Fibroblast of the conjunctiva (primary cell): ENCODE measurements around the gene IGFALS.
A peak's percentile ranks its signal among the peaks of the same experiment; 100 is the strongest.
"Not testable (repeated sequence)": the region's sequence is repeated elsewhere in the genome, so short reads cannot be mapped to it uniquely, and the experiment has no call there.

ENCODE experiments used
- DNase-seq: peaks from one replicate; pipeline ENCODE4 v3.0.0-alpha.2; 2010; ENCODE audit warnings: low read depth

IGFALS gene

DNA sequence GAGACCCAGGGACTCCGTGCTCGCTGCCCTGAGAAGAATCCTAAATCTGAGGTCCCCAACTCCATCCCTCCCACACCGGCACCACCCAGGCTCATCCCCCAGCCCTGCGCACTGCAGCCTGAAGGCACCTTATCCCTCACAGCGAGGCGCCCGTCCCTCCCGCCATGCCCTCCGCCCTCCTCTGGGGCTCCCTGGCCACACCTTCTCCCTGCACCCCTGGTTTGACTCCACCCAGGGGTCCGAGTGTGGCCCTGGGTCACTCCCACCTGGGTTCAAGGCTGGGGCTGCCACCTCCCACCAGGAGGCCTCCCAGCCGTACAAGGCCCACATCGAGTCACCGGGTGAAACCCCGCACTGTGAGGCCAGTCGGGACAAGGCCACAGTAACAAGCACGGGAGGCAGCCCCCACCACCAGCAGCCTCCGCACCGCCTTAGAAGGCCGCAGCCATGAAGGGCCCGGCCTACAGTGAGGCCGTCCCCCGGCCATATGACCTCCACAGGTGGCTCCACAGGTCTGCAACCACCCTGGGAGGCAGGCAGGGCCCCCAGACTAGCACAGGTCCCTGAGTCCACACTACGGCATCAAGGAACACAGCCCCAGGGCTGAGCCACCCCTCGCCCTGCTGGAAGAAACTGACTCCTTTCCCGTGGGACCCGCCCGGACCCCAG lies 24.8 kb upstream of the IGFALS start:
- no peak for DNase-seq

DNA sequence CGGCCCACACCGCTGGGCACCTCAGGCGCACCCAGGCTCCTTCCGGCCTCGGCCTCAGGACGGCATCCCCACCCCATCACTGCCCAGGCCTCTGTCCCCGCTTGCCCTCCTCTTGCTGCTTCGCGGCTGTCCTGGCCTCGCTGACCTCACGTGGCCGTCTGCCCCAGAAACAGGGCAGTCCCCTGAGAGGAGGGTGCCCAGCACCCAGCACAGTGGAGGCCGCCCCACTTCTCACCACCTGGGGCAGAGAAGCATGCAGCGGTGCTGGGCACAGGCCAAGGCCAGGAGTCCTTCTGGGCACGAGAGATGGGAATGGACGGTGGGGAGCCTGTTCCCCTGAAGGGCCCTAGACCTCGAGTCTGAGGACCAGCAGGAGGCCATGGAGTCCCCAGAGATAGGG lies 24.2 kb upstream of the IGFALS start:
- DNase-seq, result no peak

DNA sequence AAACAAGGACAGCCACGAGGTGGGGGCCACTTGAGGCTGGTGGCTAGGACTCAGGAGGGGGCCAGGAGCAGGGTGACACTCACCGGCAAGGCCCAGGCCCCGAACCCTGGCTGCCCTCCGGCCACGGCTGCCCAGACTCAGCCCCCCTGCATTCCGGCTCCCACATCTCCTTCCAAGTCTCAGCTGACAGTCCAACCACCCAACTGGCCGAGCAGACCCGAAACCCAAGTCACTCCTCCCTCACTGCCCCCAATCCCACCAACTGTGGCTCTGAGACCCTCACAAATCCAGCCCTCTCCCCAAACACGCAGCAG lies 23.7 kb upstream of the IGFALS start:
- DNase-seq, result no peak

DNA sequence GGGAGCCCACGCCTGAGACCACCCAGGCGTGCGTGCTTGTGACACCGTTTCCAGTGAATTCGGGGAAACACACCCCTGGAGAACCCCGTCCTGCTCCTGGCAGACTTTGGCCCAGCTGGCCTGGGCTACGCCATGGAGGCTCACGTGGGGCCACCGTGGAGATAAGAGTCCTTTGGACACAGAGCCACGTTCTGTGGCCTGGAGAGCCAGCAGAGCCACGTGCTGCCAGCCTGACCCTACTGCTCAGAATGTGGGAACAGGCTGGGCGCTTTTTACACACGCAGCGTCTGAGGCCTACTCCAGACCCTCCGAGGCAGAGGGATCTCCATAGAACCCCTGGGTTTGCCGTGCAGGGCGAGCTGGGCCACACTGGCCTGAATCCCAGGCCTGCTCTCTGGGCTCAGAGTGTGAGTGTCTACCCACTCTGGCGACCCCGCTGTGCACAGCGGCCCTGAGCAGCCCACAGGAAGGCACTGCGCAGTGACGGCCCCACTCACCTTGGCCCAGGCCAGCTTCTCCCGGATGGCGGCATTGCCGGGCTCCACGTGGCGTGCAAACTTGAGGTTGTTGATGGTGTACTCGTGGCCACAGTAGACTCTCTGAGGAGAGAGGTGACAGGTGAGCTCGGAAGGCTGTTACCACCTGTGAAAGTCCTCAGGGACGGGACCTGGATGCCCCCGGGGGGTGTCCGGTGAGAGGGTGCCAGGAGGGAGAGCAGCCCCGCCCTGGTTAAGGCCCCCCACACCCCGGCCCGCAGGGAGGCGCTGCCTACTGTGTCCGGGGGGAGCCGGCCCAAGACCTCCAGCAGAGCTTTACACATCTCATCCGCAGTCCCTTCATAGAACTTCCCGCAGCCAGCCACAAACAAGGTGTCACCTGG lies 23.1 kb upstream of the IGFALS start:
- DNase-seq, result no peak

DNA sequence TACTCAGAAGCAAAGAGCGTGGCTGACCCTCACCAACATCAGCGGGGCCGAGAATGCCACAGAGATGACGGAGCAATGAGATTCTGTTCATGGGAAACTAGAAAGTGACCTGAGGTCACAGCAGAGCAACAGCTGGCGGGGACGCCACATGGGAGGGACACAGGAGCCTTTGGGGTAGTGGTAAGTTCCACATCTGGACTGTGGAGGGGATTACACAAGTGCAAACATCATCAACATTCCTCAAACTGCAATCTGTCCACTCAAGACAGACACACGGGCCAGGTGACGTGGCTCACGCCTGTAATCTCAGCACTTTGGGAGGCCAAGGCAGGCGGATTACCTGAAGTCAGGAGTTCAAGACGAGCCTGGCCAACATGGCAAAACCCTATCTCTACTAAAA lies 22.0 kb upstream of the IGFALS start:
- no peak for DNase-seq

DNA sequence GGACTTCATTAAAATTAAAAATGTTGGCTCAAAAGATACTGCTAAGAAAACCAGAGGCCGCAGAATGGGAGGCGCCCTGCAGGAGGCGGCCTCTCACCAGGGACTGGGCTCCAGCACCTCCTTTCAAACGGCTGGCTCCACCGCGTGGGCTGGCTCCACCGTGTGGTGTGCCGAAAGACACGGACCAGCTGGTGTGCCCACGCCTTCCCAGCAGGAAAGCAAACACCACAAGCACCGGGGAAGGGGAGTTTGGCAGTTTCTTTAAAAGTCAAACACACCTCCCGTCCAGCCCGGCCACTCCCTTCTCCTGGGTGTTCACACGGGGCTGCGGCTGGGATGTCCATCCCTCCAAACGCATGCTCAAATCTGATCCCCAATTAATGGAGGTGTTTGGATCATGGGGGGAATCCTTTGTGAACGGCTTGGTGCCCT lies 19.2 kb upstream of the IGFALS start:
- DNase-seq, result peak; percentile 43

DNA sequence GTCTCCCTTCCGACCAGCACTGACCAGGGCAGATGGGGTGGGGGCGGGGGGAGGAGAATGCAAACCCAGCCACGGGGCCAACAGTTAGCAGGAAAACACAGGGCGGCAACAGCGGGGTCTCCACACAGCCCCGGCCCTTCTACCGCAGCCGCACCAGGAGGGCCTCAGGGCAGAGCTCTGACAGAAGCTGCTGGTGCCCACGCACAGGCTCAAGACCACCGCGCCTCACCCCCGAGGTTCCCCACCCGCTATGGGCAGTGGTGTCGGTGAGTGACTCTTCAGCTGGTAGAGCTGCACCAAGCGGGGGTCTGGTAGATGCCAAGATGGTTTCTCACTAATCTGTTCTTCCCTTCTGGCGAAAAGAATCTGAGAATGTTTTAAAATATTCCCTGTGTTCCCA lies 17.0 kb upstream of the IGFALS start:
- no peak for DNase-seq

DNA sequence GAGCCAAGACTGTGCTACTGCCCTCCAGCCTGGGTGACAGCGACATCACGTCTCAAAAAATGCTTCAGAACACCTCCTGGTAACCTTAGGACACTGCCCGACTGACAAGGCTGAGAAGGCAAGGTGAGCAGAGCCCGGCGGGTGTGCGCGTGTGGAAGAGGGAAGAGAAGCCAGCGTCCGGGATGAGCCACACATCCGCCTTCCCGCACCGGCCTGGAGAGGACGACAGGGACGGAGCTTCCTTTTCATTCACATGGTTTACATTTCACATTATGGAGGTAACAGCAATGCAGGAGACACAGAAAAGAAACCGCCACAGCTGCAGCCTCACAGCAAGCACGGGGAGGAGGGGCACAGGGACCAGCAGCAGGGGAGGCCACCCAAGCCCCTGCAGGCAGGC lies 16.6 kb upstream of the IGFALS start:
- no peak for DNase-seq

DNA sequence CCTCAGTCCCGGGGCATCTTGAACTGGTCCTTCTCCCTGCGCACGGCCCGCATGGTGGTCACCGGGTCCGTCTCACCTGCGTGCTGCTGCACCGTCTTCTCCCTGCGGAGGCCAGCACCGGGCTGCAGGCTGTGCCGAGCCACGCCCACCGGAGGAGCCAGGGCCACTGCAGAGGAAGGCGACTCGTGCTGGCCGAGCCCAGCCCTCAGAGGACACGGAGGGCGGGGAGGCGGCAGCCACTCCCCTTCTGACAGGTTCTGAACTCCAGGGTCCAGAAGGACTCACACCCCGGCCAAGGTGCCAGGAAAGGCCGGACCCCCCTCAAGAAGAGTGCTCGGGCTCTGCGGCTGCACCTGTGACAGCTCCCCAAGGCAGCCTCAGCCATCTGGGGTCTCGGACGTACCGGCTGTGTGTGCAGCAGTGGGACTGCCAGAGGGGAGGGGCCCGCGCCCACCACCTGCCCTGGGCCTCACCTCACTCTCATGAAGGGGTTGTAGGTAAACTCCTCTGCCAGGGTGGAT lies 15.8 kb upstream of the IGFALS start:
- no peak for DNase-seq

DNA sequence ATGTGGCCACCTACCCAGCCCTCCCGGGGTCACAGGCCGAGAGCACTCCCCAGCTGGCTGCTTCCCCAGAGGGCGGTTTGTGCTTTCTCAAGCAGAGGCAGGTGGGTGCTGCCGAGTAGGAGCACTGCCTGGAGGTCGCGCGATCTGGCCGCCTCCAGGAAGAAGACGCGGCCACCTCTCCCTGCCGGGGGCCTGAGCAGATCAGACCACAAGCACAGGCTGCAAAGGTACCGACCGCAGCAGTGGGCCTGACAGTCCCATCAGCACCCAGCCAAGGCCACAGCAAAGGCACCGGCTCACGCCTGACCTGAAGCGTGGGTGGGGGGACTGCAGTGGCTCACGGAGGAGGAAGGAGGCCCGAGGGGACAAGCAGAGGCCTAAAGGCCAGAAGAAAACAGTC lies 15.2 kb upstream of the IGFALS start:
- DNase-seq, result no peak

DNA sequence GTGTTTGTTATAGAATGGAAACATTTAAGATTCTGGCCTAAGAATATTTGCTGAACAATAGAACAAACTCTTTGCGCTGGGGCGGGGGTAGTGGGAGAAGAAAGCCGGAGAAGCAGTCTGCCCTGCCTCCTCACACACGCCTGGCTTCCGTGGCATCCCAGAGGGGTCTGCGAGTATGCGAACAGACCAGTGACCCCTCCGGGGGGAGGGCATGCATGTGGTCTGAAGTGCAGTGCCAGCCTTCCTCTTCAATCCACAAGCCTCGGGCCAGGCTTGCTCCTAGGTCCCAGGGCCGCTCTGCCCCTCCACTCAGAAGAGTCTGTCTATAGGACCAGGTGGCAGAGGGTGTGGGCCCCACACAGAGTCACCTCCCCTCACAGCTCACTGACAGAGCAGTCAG lies 14.1 kb upstream of the IGFALS start:
- no peak for DNase-seq

DNA sequence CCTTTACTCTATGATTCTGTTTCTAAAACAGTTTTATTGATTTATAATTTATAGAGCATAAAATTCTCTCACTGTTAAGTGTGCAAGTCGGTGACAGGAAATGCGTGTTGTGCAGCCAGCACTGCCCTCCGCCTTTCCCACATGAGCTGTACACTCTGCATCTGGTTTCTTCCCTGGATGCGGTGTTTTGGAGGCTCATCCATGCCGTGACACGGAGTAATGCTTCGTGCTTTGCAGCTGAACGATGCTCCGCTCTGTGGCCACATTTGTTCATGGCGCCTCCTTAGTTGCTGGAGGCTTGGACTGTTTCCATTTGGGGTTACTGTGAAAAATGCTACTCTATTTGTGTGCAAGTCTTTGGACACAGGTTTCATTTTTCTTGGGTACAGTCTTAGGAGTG lies 7.2 kb upstream of the IGFALS start:
- no peak for DNase-seq

DNA sequence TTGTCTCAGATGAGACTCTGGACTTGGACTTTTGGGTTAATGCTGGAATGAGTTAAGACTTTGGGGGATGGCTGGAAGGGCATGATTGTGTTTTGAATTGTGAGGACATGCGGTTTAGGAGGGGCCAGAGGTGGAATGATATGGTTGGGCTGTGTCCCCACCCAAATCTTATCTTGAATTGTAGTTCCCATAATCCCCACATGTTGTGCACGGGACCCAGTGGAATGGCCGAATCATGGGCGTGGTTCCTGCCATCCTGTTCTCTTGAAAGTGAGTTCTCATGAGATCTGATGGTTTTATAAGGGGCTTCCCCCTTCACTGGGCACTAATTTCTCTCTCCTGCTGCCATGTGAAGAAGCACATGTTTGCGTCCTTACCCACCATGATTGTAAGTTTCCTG lies 5.8 kb upstream of the IGFALS start:
- not testable (repeated sequence) for DNase-seq

DNA sequence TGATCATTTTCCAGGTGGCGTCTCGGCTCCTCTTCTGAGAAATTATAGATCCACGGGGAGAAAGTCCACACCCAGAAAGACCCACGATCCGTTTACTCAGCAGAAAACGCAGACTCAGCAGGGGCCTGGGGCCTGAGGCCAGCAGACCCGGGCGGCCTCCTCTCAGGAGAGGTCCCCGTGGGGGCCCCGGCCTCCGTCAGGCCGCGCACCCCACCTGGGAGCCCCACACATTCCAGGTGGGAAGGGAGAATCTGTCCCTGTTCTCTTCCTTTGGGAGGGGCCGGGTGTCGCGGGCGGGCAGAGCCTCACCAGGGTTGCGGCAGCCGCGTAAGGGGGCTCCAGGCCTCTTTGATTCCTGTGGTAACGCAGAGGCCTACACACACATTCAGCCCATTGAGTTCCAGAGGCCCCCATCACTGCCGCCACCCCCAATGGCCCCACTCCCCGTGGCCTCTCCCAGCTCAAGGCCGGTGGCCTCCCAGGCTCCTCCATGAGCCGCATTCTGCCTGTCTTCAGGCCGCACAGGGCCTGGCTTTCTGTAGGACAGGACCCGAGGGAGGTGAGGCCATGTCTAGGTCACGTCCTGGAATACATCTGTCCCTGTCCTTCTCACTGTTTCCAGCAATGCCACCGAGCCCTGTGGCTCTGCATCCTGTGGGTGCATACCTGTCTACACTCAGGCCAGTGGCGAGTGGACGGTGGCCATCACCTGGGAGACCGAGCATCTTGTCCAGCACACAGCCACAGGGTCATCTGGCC lies 1.6 kb upstream of the IGFALS start:
- DNase-seq, result no peak

DNA sequence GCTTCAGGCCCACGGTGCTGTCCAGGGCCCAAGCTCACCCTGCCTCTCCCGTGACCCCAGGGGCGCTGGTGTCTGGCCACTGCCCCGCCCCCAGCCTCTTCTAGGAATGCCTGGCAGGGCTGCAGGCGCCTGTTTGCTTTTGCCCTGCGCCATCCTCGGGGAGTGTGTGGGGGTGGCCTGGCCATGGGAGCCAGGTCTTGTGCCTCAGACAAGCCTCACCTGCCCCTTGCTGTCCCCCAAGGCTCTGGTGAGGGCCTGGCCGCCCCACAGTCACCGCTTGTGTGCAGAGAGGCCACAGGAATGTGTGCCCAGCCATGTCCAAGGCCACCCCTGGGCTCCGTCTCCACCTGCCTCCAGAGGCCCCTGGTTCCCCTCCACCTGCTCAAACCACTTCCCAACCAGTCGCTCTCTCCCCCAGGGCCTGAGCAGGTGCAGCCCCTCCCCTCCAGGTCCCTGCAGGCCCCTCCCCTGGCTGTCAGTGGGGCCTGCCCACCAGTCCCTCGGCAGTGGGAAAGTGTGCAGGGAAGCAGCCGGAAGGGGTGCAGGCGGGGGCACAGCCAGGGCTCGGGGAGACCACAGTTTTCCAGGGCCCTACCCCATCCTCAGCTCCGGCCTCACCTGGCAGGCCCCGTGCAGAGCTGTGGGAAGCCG lies 841 bp upstream of the IGFALS start:
- no peak for DNase-seq

DNA sequence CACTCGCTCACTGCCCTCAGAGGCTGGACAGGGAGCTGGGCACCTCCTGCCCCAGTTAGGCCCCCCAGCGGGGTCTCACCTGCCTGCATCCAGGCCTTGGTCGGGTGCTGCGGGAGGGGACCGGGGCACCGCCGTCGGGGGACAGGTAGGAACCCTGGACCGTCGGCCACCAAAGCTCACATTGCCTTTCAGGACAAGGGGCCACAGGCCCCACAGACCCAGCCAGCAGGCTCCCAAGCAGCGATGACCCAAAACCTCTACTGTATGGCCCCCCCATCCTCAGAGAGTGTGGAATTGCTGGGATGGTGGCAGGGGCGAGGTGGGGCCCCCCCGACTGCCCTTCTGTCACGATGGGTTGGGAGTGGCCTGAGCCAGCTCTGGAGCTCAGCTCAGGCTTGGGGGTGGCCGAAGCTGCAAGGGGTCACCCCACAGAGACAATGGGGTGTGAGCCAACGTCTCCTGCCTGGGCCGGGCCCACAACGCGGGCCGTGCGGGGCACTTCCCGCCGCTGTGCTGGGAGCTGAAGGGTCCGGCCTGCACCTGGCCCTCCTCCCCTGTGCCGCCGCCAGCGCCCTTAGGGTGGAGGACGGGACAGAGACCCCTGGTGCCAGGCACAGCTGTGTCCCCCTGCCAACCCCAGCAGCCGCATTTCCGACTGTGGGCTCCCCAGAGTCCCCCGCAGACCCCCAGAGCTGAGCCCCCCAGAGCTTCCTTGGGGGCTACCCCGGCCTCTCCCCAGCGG lies 498 bp downstream of the IGFALS start:
- DNase-seq, result no peak

DNA sequence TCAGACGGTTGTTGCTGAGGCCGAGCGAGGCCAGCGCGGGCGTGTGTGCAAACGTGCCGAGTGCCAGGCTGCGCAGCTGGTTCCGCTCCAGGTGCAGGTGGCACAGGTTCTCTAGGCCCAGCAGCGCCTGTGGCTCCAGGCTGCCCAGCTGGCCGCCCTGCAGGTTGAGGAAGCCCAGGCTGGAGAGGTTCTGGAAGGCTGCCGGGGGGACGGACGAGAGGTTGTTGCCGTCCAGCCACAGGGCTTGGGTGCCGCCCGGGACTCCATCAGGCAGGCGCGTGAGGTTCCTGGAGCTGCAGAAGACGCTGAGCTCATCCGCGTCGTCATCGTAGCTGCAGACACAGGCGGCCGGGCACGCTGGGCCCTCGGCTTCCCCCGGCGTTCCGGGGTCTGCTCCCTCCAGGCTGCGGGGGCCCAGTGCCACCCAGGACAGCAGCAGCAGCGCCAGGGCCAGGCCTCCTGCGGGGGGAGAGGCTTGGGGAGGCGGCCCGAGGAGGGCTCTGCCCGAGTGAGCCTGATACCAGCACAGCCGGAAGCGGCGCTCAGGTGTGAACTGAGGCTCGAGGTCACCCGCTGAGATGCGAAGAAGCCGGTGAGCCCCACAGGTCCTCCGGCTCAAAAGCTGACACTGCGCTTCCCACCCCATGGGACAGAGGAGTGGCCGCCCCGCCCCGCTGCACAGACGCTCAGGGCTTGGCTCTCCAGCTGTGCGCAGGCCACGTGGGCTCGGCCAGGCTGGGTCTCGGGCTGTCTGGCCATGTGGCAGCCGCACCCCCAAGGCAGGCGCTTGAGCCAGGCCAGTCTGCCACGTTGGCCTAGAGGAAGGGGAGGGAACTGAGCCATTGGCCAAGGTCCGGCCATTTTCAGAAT lies 1.3 kb downstream of the IGFALS start:
- DNase-seq, result no peak

DNA sequence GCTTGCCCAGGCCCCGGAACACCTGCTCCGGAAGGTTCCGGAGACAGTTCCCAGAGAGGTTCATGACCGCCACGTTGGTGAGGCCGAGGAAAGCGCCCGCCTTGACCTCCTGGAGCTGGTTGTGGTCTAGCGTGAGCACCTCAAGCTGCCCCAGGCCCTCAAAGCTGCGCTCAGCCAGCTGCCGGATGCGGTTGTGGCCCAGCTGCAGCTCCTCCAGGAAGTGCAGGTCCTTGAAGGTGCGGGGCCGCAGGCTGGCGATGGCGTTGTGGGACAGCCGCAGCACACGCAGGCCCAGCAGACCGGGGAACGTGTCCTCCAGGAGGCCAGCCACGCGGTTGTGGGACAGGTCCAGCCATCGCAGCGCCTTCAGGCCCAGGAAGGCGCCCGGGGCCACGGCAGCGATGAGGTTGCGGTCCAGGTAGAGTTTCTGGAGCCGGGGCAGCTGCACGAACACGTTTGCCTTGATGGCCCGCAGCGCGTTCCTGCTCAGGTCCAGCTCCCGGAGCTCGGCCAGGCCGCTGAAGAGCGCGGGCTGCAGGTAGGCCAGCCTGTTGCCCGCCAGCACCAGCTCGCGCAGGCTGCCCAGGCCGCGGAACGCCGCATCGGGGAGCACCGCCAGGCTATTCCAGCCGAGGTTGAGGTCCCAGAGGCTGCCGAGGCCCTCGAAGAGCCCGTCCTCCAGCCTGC lies 2.1 kb downstream of the IGFALS start:
- DNase-seq, result no peak

DNA sequence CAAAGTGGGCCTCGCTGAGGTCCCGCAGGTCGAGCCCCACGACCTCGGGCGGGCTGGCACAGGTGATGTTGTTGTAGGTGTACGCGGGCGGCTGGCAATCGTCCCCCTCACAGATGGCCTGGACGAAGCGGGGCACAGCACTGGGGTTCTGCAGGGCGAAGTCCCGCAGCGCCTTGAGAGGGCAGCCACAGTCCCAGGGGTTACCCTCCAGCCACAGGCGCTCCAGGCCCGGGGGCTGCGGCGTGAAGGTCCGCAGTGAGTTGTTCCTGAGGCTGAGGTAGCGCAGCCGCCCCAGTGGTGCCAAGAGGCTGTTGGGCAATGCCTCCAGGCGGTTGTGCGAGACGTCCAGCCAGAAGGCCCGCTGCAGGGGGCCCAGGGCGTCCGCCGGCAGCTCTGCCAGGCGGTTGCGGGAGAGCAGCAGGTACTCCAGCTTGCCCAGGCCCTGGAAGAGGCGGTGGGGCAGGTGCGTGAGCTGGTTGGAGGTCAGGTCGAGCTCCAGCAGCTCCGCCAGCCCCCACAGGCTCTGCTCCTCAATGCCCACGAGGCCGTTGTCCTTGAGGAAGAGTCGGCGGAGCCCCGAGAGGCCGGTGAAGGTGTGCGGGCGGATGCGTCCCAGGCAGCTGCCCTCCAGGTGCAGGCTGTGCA lies 2.8 kb downstream of the IGFALS start:
- no peak for DNase-seq

DNA sequence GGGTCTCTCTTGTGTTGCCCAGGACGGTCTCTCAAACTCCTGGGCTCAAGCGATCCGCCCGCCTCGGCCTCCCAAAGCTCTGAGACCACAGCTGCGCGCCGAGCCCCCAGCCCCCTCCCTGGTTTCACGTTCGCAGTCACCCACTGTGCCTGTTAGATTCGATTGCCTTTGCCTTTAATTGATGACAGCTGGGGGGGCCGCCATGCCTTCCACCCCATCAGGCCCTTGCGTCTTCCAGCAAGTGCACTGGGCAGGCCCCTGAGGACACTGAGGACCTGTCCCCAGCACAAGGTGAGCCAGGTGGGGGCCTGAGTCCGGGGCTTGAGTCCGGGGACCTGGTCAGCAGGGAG lies 3.3 kb downstream of the IGFALS start:
- no peak for DNase-seq
